Stimulated activated CD4-positive, alpha-beta T cell treated with anti-CD3 and anti-CD28 coated beads, Interleukin-15, amount 100 ng/mL, for 1 hour (primary cell): ENCODE results near the gene IMP4.

Source experiments
- DNase-seq, 2 donors: peaks; one replicate each; pipeline ENCODE4 v3.0.0-alpha.2; 2020; ENCODE audit warnings: low read depth in 1 of 2, low spot score in 1 of 2

The IMP4 gene

DNA sequence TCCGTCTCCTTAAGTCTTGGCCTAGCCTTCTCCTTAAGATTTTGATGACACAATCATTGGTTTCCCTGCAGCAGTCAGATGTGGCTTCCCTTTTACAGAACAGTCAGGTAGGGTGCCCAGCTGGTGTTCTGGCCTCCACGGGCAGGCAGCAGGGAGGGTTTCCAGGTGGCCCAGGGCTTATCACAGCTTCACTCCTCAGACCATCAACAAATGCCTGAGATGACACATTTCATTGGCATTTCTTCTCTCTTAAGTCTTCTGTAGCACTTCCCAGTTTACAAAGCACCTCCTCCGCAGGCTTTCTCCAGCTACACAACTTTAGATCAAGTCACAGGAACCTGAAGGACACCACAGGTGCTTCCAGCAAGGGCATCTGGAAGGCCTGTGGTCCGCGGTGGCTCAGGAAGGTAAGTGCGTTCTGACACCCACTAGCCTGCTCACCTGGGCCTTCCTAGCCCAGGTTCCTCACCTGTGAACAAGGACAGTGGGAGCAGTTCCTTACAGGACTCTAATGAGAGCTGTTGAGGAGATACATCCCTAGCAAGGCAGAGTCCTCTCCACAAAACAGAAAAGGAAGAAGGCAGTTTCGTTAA is 50.7 kb downstream of the IMP4 start:
- no peak for DNase-seq
